ENCODE data around the gene TRIM33. TPM values are rescaled to one million over a fixed set of nuclear protein-coding genes. Genes with fewer than 3 reads are reported as not detected.

The TRIM33 gene
- total and polyA plus RNA-seq, 3 donors from 2014 or later: 63.7 to 88.7 (median 67.9) TPM

- H3K27me3 ChIP-seq: no peaks in the 10 kb centered on the region
- no peak overlapping the region for H3K27ac ChIP-seq
- no peaks in the 10 kb centered on the region for H3K36me3 ChIP-seq (ENCODE audit: low read depth, missing control alignments)
- H3K4me3 ChIP-seq: no peak overlapping the region
- TF ChIP-seq CTCF (IDR thresholded peaks at IDR 0.05) (no peak), POLR2A (IDR thresholded peaks at IDR 0.05) (no peak)
- H3K4me1 ChIP-seq: peaks cover 10% of the 10 kb centered on the region
- intact Hi-C loops (cut with DNase I; ENCODE audit: low total_unique reads): no loop called here
- H3K9me3 ChIP-seq: no peaks in the 10 kb centered on the region
- no peak for DNase-seq
- WGBS, 2 donors: 65 to 93% methylated on average over 3 to 4 of the region's 4 CpGs
Measured at GRCh38 chr1:114344656-114345055, 166.3 kb downstream of the TRIM33 start.

Small RNA genes lying within 50 kb of the gene (small RNA-seq; reads per million reads assigned to genes)
- gene RF00019: 0 reads per million in 2 donors

Other genes with a start within 250 kb of the TRIM33 start
- 10 to 100 TPM; 47.7 to 51.4 TPM for gene BCAS2, start 70.4 kb upstream of the TRIM33 start, total RNA-seq
- gene BCAS2, start 70.4 kb upstream of the TRIM33 start, polyA plus RNA-seq (ENCODE audit: insufficient read depth, low read depth, low replicate concordance): 41.8 TPM
- gene DENND2C, start 158.8 kb upstream of the TRIM33 start, total RNA-seq: 10 to 100 TPM; 15.0 to 18.8 TPM
- gene DENND2C, start 158.8 kb upstream of the TRIM33 start, polyA plus RNA-seq (ENCODE audit: insufficient read depth, low read depth, low replicate concordance): 10.5 TPM
- gene AMPD1, start 184.3 kb upstream of the TRIM33 start, total RNA-seq: under 1 TPM in 1 of 2 donors, not detected in 1; 0.12 TPM
- 1.5 TPM for gene AMPD1, start 184.3 kb upstream of the TRIM33 start, polyA plus RNA-seq (ENCODE audit: insufficient read depth, low read depth, low replicate concordance)
- gene NRAS, start 205.6 kb upstream of the TRIM33 start, total RNA-seq: 10 to 100 TPM; 22.8 to 24.6 TPM
- 17.4 TPM for gene NRAS, start 205.6 kb upstream of the TRIM33 start, polyA plus RNA-seq (ENCODE audit: insufficient read depth, low read depth, low replicate concordance)
- 100 to 1,000 TPM; 354 to 495 TPM for gene CSDE1, start 246.8 kb upstream of the TRIM33 start, total RNA-seq
- gene CSDE1, start 246.8 kb upstream of the TRIM33 start, polyA plus RNA-seq (ENCODE audit: insufficient read depth, low read depth, low replicate concordance): 488 TPM